ENCODE measurements around the gene EP400. TPM values are rescaled to one million over a fixed set of nuclear protein-coding genes. Genes with fewer than 3 reads are reported as not detected.
A peak's percentile ranks its signal among the peaks of the same experiment; 100 is the strongest.

Gene EP400
- total and polyA plus RNA-seq, 2 of the 8 experiments (the other 6 are each of a cell fraction or from before 2014, with no cell fraction given) = 13.1 to 69.7 TPM

DNA sequence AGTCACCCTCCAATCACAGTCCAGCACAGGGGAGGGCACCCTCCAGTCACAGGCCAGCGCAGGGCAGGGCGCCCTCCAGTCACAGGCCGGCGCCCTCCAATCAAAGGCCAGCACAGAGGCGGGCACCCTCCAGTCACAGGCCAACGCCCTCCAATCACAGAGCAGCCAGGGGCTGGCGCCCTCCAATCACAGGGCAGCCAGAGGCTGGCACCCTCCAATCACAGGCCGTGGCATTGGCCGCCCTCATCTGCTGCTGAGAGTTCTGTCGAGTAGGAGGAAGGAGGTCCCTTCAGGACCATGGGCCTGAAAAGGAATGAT lies 167.8 kb downstream of the EP400 start:
- Histone ChIP-seq H4K20me1 (replicated peaks in 1 of 2; ENCODE audit: control insufficient read depth in 1 of 2, insufficient read depth in 2 of 2, low read length in 2 of 2) (peaks cover 0 to 2% of the 10 kb centered on the region in 2 experiments), H2BK20ac (ENCODE audit: low read length) (no peak overlapping the region), H3K79me2 (ENCODE audit: control insufficient read depth in 1 of 2, insufficient read depth in 2 of 2, low read length in 2 of 2) (no peaks in the 10 kb centered on the region), H3K56ac (replicated peaks; ENCODE audit: insufficient read length, low read depth, low read length) (no peak overlapping the region), H3K9ac (replicated peaks in 1 of 4; ENCODE audit: extremely low read depth in 1 of 4, low read depth in 3 of 4, low read length in 3 of 4) (no peak overlapping the region), H2AK5ac (ENCODE audit: low read depth, low read length) (no peak overlapping the region), H2AFZ (ENCODE audit: low read length) (no peak overlapping the region), H3K4me2 (ENCODE audit: insufficient read depth in 1 of 2, low read depth in 2 of 2, low read length in 2 of 2) (no peak overlapping the region), H3K36me3 (ENCODE audit: control insufficient read depth in 2 of 4, insufficient read depth in 4 of 4, low read length in 3 of 4) (peaks cover 7 to 19% (median 15%) of the 10 kb centered on the region in 4 experiments), H3K27me3 (replicated peaks in 1 of 4; ENCODE audit: control insufficient read depth in 3 of 4, extremely low read depth in 1 of 4, insufficient read depth in 3 of 4, low read length in 3 of 4) (no peaks in the 10 kb centered on the region), H2BK15ac (ENCODE audit: low read length) (no peak overlapping the region), H3K4ac (replicated peaks; ENCODE audit: insufficient read length, low read depth, low read length) (no peak overlapping the region), H2BK12ac (ENCODE audit: low read depth, low read length) (no peak overlapping the region), H2BK120ac (replicated peaks; ENCODE audit: low read depth, low read length) (no peak overlapping the region), H3K9me3 (ENCODE audit: insufficient read depth in 2 of 2, low read depth in 1 of 2, low read length in 1 of 2) (no peaks in the 10 kb centered on the region; a peak in 1 of 4 replicates), H3K23me2 (ENCODE audit: low read depth, low read length) (no peaks in the 10 kb centered on the region), H4K5ac (ENCODE audit: insufficient read length, low read depth, low read length) (no peak overlapping the region), H3K23ac (ENCODE audit: insufficient read length) (no peak overlapping the region), H2BK5ac (ENCODE audit: low read depth, low read length) (no peak overlapping the region), H4K91ac (replicated peaks; ENCODE audit: insufficient read length, low read length) (no peak overlapping the region), H3K18ac (ENCODE audit: extremely low read depth, low read length) (no peak overlapping the region), H3K4me1 (replicated peaks in 1 of 4; ENCODE audit: control insufficient read depth in 3 of 4, insufficient read depth in 4 of 4, low read length in 3 of 4) (no peaks in the 10 kb centered on the region; a peak in 2 of 7 replicates), H3K4me3 (ENCODE audit: extremely low read depth in 1 of 4, insufficient read depth in 2 of 4, low read depth in 3 of 4, low read length in 4 of 4) (no peak overlapping the region), H4K8ac (ENCODE audit: extremely low read depth, insufficient read depth, low read length) (no peak overlapping the region), H3K14ac (ENCODE audit: insufficient read length) (no peak overlapping the region), H3K27ac (ENCODE audit: low read depth, low read length) (no peak overlapping the region), H3K79me1 (ENCODE audit: low read depth, low read length) (no peaks in the 10 kb centered on the region)
- 91% methylated on average over 10 of the region's 10 CpGs; no CpG with 5 or more reads in 1 of the 2 experiments for WGBS, 2 experiments (ENCODE audit: extremely low coverage in 1 of 2, insufficient coverage in 1 of 2, insufficient read length in 1 of 2, insufficient replicate concordance in 2 of 2, low coverage in 1 of 2, low lambda C conversion rate in 2 of 2, missing lambda C conversion rate in 1 of 2)
- FAIRE-seq = no peak
- CTCF ChIA-PET (ENCODE audit: partially characterized antibody) = no interaction called here
- TF ChIP-seq MAFK (IDR thresholded peaks at IDR 0.05; ENCODE audit: low read depth, low read length) = peak; percentile 14; the same call in 1 of the 2 replicates
- no peak for TF ChIP-seq EP300 (IDR thresholded peaks at IDR 0.05; ENCODE audit: borderline replicate concordance in 1 of 2, low read depth in 2 of 2, low read length in 2 of 2)
- TF ChIP-seq CREB1 (IDR thresholded peaks at IDR 0.05) = peak; percentile 56; the same call in 1 of the 2 replicates
- no peak for TF ChIP-seq TBP (IDR thresholded peaks at IDR 0.05; ENCODE audit: low read depth, low read length)
- TF ChIP-seq CHD2 (IDR thresholded peaks at IDR 0.05; ENCODE audit: low read length) = peak; percentile 79
- TF ChIP-seq SP1 (IDR thresholded peaks at IDR 0.05; ENCODE audit: low read depth, low read length) = peak; percentile 92
- no peak for DNase-seq (ENCODE audit: low read depth in 1 of 2, low spot score in 2 of 2)
- POLR2A ChIA-PET (ENCODE audit: partially characterized antibody) = interaction anchor here (0.9 to 1.3 kb wide), 3 partner anchors 9 to 22 kb away, joined by 3 read pairs; no protein-coding TSS in a partner anchor

Measured in H1 (cell line).